Measurements from ENCODE around the gene FBXL17. TPM values are rescaled to one million over a fixed set of nuclear protein-coding genes. Genes with fewer than 3 reads are reported as not detected.

FBXL17 gene
- total RNA-seq, 1 experiment from 2014 or later: 5.3 TPM

DNA sequence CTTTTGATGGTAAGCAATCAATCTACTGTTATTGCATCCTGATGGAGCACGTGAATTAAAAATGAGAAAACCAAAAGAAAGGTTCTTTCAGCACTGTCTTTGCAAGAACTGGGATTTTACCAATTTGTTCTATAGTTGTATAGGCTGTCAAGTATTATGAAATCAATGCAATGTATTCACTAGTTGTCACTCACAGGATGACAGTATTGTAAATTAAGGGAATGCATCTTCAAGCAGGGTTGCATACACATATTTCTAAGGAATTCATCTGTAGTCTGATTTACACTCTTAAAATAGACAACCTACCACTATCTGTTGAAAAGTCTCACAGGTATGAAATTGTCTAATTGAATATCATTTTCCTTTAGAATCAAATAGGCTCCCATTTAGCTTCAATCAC lies 252.8 kb downstream of the FBXL17 start:
- no peaks in the 10 kb centered on the region for H3K36me3 Mint-ChIP-seq (ENCODE audit: insufficient read depth in 1 of 3, low read depth in 3 of 3)
- Histone ChIP-seq H2AK5ac (ENCODE audit: insufficient read length, low read length) (no peak overlapping the region), H3K79me2 (ENCODE audit: insufficient read depth, low read length) (no peaks in the 10 kb centered on the region), H2AFZ (ENCODE audit: low read length) (no peak overlapping the region), H4K8ac (replicated peaks; ENCODE audit: insufficient read length, low read depth, low read length) (no peak overlapping the region), H2BK12ac (ENCODE audit: insufficient read length, low read depth, low read length) (no peak overlapping the region), H2BK120ac (ENCODE audit: low read depth, low read length, poor library complexity, severe bottlenecking) (no peak overlapping the region), H3K23ac (ENCODE audit: insufficient read length, low read depth, low read length) (no peak overlapping the region), H3K18ac (ENCODE audit: insufficient read length, low read depth, low read length) (no peak overlapping the region), H4K91ac (ENCODE audit: insufficient read length, low read depth, low read length) (no peak overlapping the region), H3K56ac (ENCODE audit: insufficient read length, low read depth, low read length) (no peak overlapping the region), H3K79me1 (ENCODE audit: insufficient read depth, low read depth, low read length, poor library complexity, severe bottlenecking) (no peaks in the 10 kb centered on the region), H3K23me2 (ENCODE audit: insufficient read length, low read depth, low read length, poor library complexity, severe bottlenecking) (no peaks in the 10 kb centered on the region), H3K4ac (ENCODE audit: low read depth, low read length) (no peak overlapping the region), H3K9me3 (ENCODE audit: control insufficient read depth, low read depth, low read length) (no peaks in the 10 kb centered on the region), H4K5ac (ENCODE audit: insufficient read length, low read depth, low read length) (no peak overlapping the region), H3K4me2 (ENCODE audit: insufficient read depth, insufficient read length, low read length) (no peak overlapping the region), H3K27ac (ENCODE audit: insufficient read length, low read depth, low read length) (no peak overlapping the region), H2BK15ac (ENCODE audit: low read depth, low read length) (no peak overlapping the region), H3T11ph (ENCODE audit: low read length) (no peak overlapping the region), H4K20me1 (ENCODE audit: control insufficient read depth, insufficient read depth, insufficient read length) (no peaks in the 10 kb centered on the region), H3K9ac (ENCODE audit: extremely low read depth, insufficient read length, low read length) (no peak overlapping the region), H3K14ac (ENCODE audit: insufficient read depth, low read length) (no peak overlapping the region), H3K4me1 (ENCODE audit: insufficient read depth, low read length) (no peaks in the 10 kb centered on the region), H3K27me3 (ENCODE audit: insufficient read depth, low read length) (no peaks in the 10 kb centered on the region), H2BK5ac (ENCODE audit: insufficient read length, low read length) (no peak overlapping the region), H2BK20ac (ENCODE audit: low read depth, low read length, poor library complexity, severe bottlenecking) (no peak overlapping the region)
- H3K9me3 Mint-ChIP-seq: no peaks in the 10 kb centered on the region; a peak in 1 of 5 replicates
- TF ChIP-seq, protein P1, sequence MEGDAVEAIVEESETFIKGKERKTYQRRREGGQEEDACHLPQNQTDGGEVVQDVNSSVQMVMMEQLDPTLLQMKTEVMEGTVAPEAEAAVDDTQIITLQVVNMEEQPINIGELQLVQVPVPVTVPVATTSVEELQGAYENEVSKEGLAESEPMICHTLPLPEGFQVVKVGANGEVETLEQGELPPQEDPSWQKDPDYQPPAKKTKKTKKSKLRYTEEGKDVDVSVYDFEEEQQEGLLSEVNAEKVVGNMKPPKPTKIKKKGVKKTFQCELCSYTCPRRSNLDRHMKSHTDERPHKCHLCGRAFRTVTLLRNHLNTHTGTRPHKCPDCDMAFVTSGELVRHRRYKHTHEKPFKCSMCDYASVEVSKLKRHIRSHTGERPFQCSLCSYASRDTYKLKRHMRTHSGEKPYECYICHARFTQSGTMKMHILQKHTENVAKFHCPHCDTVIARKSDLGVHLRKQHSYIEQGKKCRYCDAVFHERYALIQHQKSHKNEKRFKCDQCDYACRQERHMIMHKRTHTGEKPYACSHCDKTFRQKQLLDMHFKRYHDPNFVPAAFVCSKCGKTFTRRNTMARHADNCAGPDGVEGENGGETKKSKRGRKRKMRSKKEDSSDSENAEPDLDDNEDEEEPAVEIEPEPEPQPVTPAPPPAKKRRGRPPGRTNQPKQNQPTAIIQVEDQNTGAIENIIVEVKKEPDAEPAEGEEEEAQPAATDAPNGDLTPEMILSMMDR (conservative IDR thresholded peaks at IDR 0.05): no peak
- H3K4me1 Mint-ChIP-seq: peaks cover 4 to 7% of the 10 kb centered on the region in 2 experiments; a peak in 3 of 4 replicates
- no CpG with 5 or more reads among the region's 1 CpG for WGBS (ENCODE audit: extremely low coverage, insufficient read length, low lambda C conversion rate)
- DNase-seq: no peak
- no peaks in the 10 kb centered on the region for H3K27me3 Mint-ChIP-seq (ENCODE audit: low read depth)
- no peak overlapping the region for H3K4me3 Mint-ChIP-seq
- H3K27ac Mint-ChIP-seq: no peak overlapping the region
